ENCODE data around the gene PTPRT.

DNA sequence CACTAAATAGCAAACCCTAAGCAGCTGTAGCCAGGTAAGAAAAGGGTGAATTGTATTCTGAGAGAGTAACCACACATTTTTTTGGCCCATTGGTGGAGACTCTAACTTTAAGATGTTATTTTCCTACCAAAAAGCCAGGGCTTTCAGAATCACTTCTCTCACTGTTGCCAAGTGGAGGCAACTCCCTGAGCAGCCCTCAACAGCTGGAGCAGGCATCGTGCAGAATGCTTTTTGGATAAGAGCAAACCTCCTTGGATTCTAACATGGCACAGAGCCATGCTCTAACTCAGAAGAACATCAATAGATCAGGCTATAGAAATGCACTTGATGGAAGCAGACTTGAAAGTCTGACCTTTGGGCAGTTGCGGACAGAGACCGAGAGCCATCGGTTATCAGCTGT is 849.3 kb downstream of the PTPRT start:
- TF ChIP-seq POLR2AphosphoS5 (IDR thresholded peaks at IDR 0.05; ENCODE audit: borderline replicate concordance, low read depth, low read length) (no peak), EZH2 (IDR thresholded peaks at IDR 0.05) (no peak), FOXP2 (optimal IDR thresholded peaks at IDR 0.05; ENCODE audit: control extremely low read depth, extremely low read length, insufficient read depth) (no peak)
